WTC11 (cell line): ENCODE data around the gene ALDOB. TPM values are rescaled to one million over a fixed set of nuclear protein-coding genes. Genes with fewer than 3 reads are reported as not detected.

Experiments
- ATAC-seq: fragments of 200-7000 bp; cut with Tn5 transposase; 2 replicates; pipeline ENCODE4 v1.10.0; 2021; ENCODE audit warnings: mild to moderate bottlenecking, moderate library complexity
- CTCF ChIA-PET: fragments of 300-600 bp; sonication (Branson Sonifier 250); formaldehyde crosslinking; loops from one replicate; lab custom pipeline; 2021; ENCODE audit warnings: antibody characterized with exemption; lab: Charles Lee
- POLR2A ChIA-PET: fragments of 350-600 bp; sonication (Branson Sonifier 250); formaldehyde crosslinking; loops from one replicate; lab custom pipeline; 2021; ENCODE audit warnings: antibody characterized with exemption; lab: Charles Lee
- DNase-seq: peaks from one replicate; pipeline ENCODE4 v3.0.0; 2021; ENCODE audit warnings: low spot score
- H3K27ac Mint-ChIP-seq: 2 replicates; pipeline ENCODE4 v1.8.0; 2021; ENCODE audit warnings: mixed read lengths
- H3K27me3 Mint-ChIP-seq: 2 replicates; pipeline ENCODE4 v1.8.0; 2021; ENCODE audit warnings: low read depth, mild to moderate bottlenecking, moderate library complexity, mixed read lengths
- H3K36me3 Mint-ChIP-seq: 2 replicates; pipeline ENCODE4 v1.8.0; 2021; ENCODE audit warnings: mixed read lengths
- H3K4me1 Mint-ChIP-seq: 2 replicates; pipeline ENCODE4 v1.8.0; 2022; ENCODE audit warnings: mixed read lengths
- H3K4me3 Mint-ChIP-seq: 2 replicates; pipeline ENCODE4 v1.8.0; 2021; ENCODE audit warnings: mild to moderate bottlenecking, moderate library complexity, mixed read lengths
- H3K9me3 Mint-ChIP-seq: 2 replicates; pipeline ENCODE4 v1.8.0; 2021; ENCODE audit warnings: mixed read lengths
- AFF4 ChIP-seq: sonication (generic); formaldehyde crosslinking; IDR thresholded peaks from 2 replicates; pipeline ENCODE4 v1.8.1; 2023; ENCODE audit warnings: mild to moderate bottlenecking, missing genetic modification reagents, borderline replicate concordance
- ARID4B ChIP-seq: sonication (generic); formaldehyde crosslinking; IDR thresholded peaks from 2 replicates; pipeline ENCODE4 v1.8.0; 2023; ENCODE audit warnings: missing genetic modification reagents, mild to moderate bottlenecking, borderline replicate concordance
- ATF1 ChIP-seq: sonication (generic); formaldehyde crosslinking; IDR thresholded peaks from 2 replicates; pipeline ENCODE4 v1.8.1; 2023; ENCODE audit warnings: mild to moderate bottlenecking, moderate library complexity, missing genetic modification reagents
- CBFB ChIP-seq: sonication (generic); formaldehyde crosslinking; IDR thresholded peaks from 2 replicates; pipeline ENCODE4 v1.8.1; 2022; ENCODE audit warnings: mild to moderate bottlenecking, low read depth, missing genetic modification reagents
- JAZF1 ChIP-seq: fragments of 250-450 bp; sonication (Bioruptor Pico); IDR thresholded peaks from 2 replicates; pipeline ENCODE4 v1.9.0; 2021; ENCODE audit warnings: moderate library complexity, mild to moderate bottlenecking, inconsistent platforms
- JUN ChIP-seq: sonication (generic); formaldehyde crosslinking; IDR thresholded peaks from 2 replicates; pipeline ENCODE4 v1.8.0; 2023; ENCODE audit warnings: mild to moderate bottlenecking, missing genetic modification reagents
- STAT6 ChIP-seq: sonication (generic); formaldehyde crosslinking; conservative IDR thresholded peaks from 2 replicates; pipeline ENCODE4 v1.8.1; 2023; ENCODE audit warnings: mild to moderate bottlenecking, low read depth, missing genetic modification reagents, moderate library complexity
- USF1 ChIP-seq: sonication (generic); formaldehyde crosslinking; IDR thresholded peaks from 2 replicates; pipeline ENCODE4 v1.8.0; 2022; ENCODE audit warnings: mild to moderate bottlenecking, missing genetic modification reagents
- ZMAT4 ChIP-seq: fragments of 250-450 bp; sonication (Bioruptor Pico); IDR thresholded peaks from 2 replicates; pipeline ENCODE4 v1.9.0; 2021; ENCODE audit warnings: mild to moderate bottlenecking
- ZNF263 ChIP-seq: sonication (generic); formaldehyde crosslinking; IDR thresholded peaks from 2 replicates; pipeline ENCODE4 v1.8.1; 2022; ENCODE audit warnings: low read depth, mild to moderate bottlenecking, moderate library complexity, missing genetic modification reagents
- ZNF396 ChIP-seq: fragments of 250-450 bp; sonication (Bioruptor Pico); IDR thresholded peaks from 2 replicates; pipeline ENCODE4 v1.8.0; 2021; ENCODE audit warnings: mild to moderate bottlenecking, moderate library complexity, borderline replicate concordance
- ZNF416 ChIP-seq: fragments of 250-450 bp; sonication (Bioruptor Pico); IDR thresholded peaks from 2 replicates; pipeline ENCODE4 v1.9.0; 2021; ENCODE audit warnings: mild to moderate bottlenecking, inconsistent platforms
- ZNF532 ChIP-seq: fragments of 250-450 bp; sonication (Bioruptor Pico); IDR thresholded peaks from 2 replicates; pipeline ENCODE4 v1.9.0; 2021; ENCODE audit warnings: mild to moderate bottlenecking, borderline replicate concordance
- total RNA-seq: library from RNA; stranded (reverse); gene quantifications from 3 replicates; pipeline ENCODE4 v1.2.3, GENCODE V29; 2021

The ALDOB gene
- total RNA-seq, 1 experiment from 2014 or later, result 0.94 TPM

- TF ChIP-seq USF1 (CRISPR knock-in tag), result no peak
- TF ChIP-seq ZNF532 (CRISPR knock-in tag), result no peak
- no peak for TF ChIP-seq ZMAT4 (CRISPR knock-in tag)
- no peak for TF ChIP-seq ZNF396 (CRISPR knock-in tag)
- no peak for TF ChIP-seq CBFB
- TF ChIP-seq JAZF1 (CRISPR knock-in tag), result no peak
- TF ChIP-seq ZNF263 (CRISPR knock-in tag), result no peak
- no peak for TF ChIP-seq ZNF416 (CRISPR knock-in tag)
- no peak for TF ChIP-seq STAT6
- TF ChIP-seq ARID4B (CRISPR knock-in tag), result no peak
Observed at GRCh38 chr9:101399643-101399970, 36.0 kb downstream of the ALDOB start (continued).

GRCh38 chr9:101398930-101399642 is 36.5 kb downstream of the ALDOB start:
- ChIA-PET CTCF (interaction anchor here (0.6 to 1.5 kb wide), 11 partner anchors 11 to 1577 kb away, joined by 3 to 24 read pairs (median 4); partner anchors contain the start of gene NR4A3), POLR2A (interaction anchor here (0.9 to 1.0 kb wide), 3 partner anchors 8 to 134 kb away, joined by 3 to 7 read pairs (median 3); partner anchors contain the start of gene RNF20)
- no peak for TF ChIP-seq AFF4
- TF ChIP-seq JUN (CRISPR knock-in tag), result peak; percentile 34; the same call in 1 of the 2 replicates
- no peak for TF ChIP-seq ATF1 (CRISPR knock-in tag)
- Mint-ChIP-seq H3K27me3 (no peaks in the 10 kb centered on the region), H3K4me3 (peak overlapping the region; percentile 99), H3K27ac (no peak overlapping the region), H3K9me3 (peaks cover 18% of the 10 kb centered on the region), H3K36me3 (peaks cover 66% of the 10 kb centered on the region), H3K4me1 (peaks cover 25% of the 10 kb centered on the region)
- DNase-seq, result no peak
- ATAC-seq, result no peak; the same call in 1 of the 2 replicates
